HK-2 (cell line): ENCODE measurements around the gene NRF1.
"Not testable (repeated sequence)": the region's sequence is repeated elsewhere in the genome, so short reads cannot be mapped to it uniquely, and the experiment has no call there.

Experiments used
- DNase-seq: peaks from one replicate; pipeline ENCODE4 v3.0.0-alpha.2; 2018; ENCODE audit not compliant: unreplicated experiment

The NRF1 gene

GRCh38 chr7:129781928-129782817 is 170.7 kb downstream of the NRF1 start:
- no peak for DNase-seq

- no peak for DNase-seq
These were observed 171.5 kb downstream of the NRF1 start for GRCh38 chr7:129782818-129783583.

GRCh38 chr7:129783584-129783919 is 172.0 kb downstream of the NRF1 start:
- DNase-seq, result no peak

GRCh38 chr7:129784437-129784782 is 172.9 kb downstream of the NRF1 start:
- no peak for DNase-seq

GRCh38 chr7:129784783-129785684 is 173.5 kb downstream of the NRF1 start:
- no peak for DNase-seq

- no peak for DNase-seq
These were observed 174.4 kb downstream of the NRF1 start for GRCh38 chr7:129785685-129786514.

GRCh38 chr7:129786825-129787563 is 175.5 kb downstream of the NRF1 start:
- DNase-seq, result no peak

- no peak for DNase-seq
These were observed 177.5 kb downstream of the NRF1 start for GRCh38 chr7:129789000-129789399.

- no peak for DNase-seq
These were observed 178.1 kb downstream of the NRF1 start for GRCh38 chr7:129789652-129790051.

GRCh38 chr7:129790136-129790535 is 178.6 kb downstream of the NRF1 start:
- DNase-seq, result no peak

- no peak for DNase-seq
These were observed 181.2 kb downstream of the NRF1 start for GRCh38 chr7:129792721-129793120.

GRCh38 chr7:129793506-129794310 is 182.2 kb downstream of the NRF1 start:
- no peak for DNase-seq

GRCh38 chr7:129794461-129794860 is 182.9 kb downstream of the NRF1 start:
- DNase-seq, result not testable (repeated sequence)

- no peak for DNase-seq
These were observed 184.8 kb downstream of the NRF1 start for GRCh38 chr7:129796186-129796775.

- no peak for DNase-seq
These were observed 185.8 kb downstream of the NRF1 start for GRCh38 chr7:129797214-129797789.

GRCh38 chr7:129798616-129799349 is 187.3 kb downstream of the NRF1 start:
- DNase-seq, result no peak

- DNase-seq, result no peak
These were observed 187.9 kb downstream of the NRF1 start for GRCh38 chr7:129799350-129799955.

GRCh38 chr7:129800901-129801300 is 189.4 kb downstream of the NRF1 start:
- DNase-seq, result no peak
